GM12865 (cell line): ENCODE results near the gene PXK.
A peak's percentile ranks its signal among the peaks of the same experiment; 100 is the strongest.

ENCODE experiments used
- DNase-seq: peaks from one replicate; pipeline ENCODE4 v3.0.0; 2010; ENCODE audit warnings: low read depth
- H3K4me3 ChIP-seq: 2 replicates; pipeline ENCODE4 v1.5.1; 2011; ENCODE audit warnings: mild to moderate bottlenecking, low read depth, low read length, control low read depth
- CTCF ChIP-seq: IDR thresholded peaks from 2 replicates; pipeline ENCODE4 v1.5.1; 2011; ENCODE audit warnings: low read length, control low read depth, low read depth, inconsistent platforms; ENCODE audit not compliant: insufficient read depth; ENCODE audit errors: missing control alignments

PXK gene

GRCh38 chr3:58464866-58465265 is 132.2 kb downstream of the PXK start:
- no peak for TF ChIP-seq CTCF
- peak; percentile 9 for DNase-seq
- no peak overlapping the region for H3K4me3 ChIP-seq

GRCh38 chr3:58466899-58467563 is 134.3 kb downstream of the PXK start:
- H3K4me3 ChIP-seq = no peak overlapping the region
- no peak for DNase-seq
- no peak for TF ChIP-seq CTCF

- DNase-seq = no peak
- TF ChIP-seq CTCF = no peak
- H3K4me3 ChIP-seq = no peak overlapping the region
These were observed 136.4 kb downstream of the PXK start for GRCh38 chr3:58469096-58469495.

GRCh38 chr3:58470363-58471024 is 137.8 kb downstream of the PXK start:
- DNase-seq = no peak
- no peak for TF ChIP-seq CTCF
- H3K4me3 ChIP-seq = no peak overlapping the region

GRCh38 chr3:58471025-58471887 is 138.6 kb downstream of the PXK start:
- no peak overlapping the region for H3K4me3 ChIP-seq
- no peak for TF ChIP-seq CTCF
- no peak for DNase-seq

GRCh38 chr3:58473275-58473674 is 140.6 kb downstream of the PXK start:
- H3K4me3 ChIP-seq = no peak overlapping the region
- no peak for DNase-seq
- no peak for TF ChIP-seq CTCF
